Body of pancreas (tissue), 4 donors: ENCODE measurements around the gene TMEM271. TPM values are rescaled to one million over a fixed set of nuclear protein-coding genes. Genes with fewer than 3 reads are reported as not detected.
A peak's percentile ranks its signal among the peaks of the same experiment; 100 is the strongest.

ENCODE experiments used
- ATAC-seq: fragments of 150-250 bp; one replicate; pipeline ENCODE4 v1.9.1; 2016
- DNase-seq, 4 donors: peaks; one replicate each; pipeline ENCODE4 v3.0.0-alpha.2; 2019
- H3K27ac ChIP-seq, 4 donors: fragments of 200-600 bp; sonication (generic); 1 replicate in 3 of 4; 2 replicates in 1 of 4; pipeline versions ENCODE4 v1.5.1 to v1.6.1; 2016 to 2019; ENCODE audit warnings: mild to moderate bottlenecking in 1 of 4, mixed read lengths in 1 of 4, moderate library complexity in 1 of 4
- H3K27me3 ChIP-seq, 2 donors: fragments of 200-600 bp; sonication (generic); one replicate each; pipeline ENCODE4 v1.6.0; 2016; ENCODE audit warnings: mild to moderate bottlenecking in 1 of 2
- H3K36me3 ChIP-seq, 2 donors: fragments of 200-600 bp; sonication (generic); replicated peaks in 1 of 2; 2 replicates each; pipeline ENCODE4 v1.5.1; 2016; ENCODE audit warnings: low read depth in 2 of 2; ENCODE audit not compliant: insufficient read depth in 1 of 2
- H3K4me1 ChIP-seq: fragments of 200-600 bp; sonication (generic); one replicate; pipeline ENCODE4 v1.6.0; 2016
- H3K4me3 ChIP-seq, 2 donors: fragments of 200-600 bp; sonication (generic); 1 replicate in 1 of 2; 2 replicates in 1 of 2; pipeline ENCODE4 v1.5.1; 2016 to 2019
- H3K9me3 ChIP-seq, 3 donors: fragments of 200-600 bp; sonication (generic); 1 replicate in 2 of 3; 2 replicates in 1 of 3; pipeline ENCODE4 v1.5.1; 2016
- CTCF ChIP-seq, 7 experiments: fragments of 450-650 bp in 4 of 7; fragments of 200-600 bp in 3 of 7; sonication (generic) in 3 of 7; IDR thresholded peaks; one replicate each; pipeline ENCODE4 v1.5.1; 2016 to 2019; ENCODE audit warnings: antibody characterized with exemption in 7 of 7
- POLR2A ChIP-seq, 3 donors: fragments of 450-650 bp; IDR thresholded peaks; one replicate each; pipeline ENCODE4 v1.6.1; 2016; ENCODE audit warnings: antibody characterized with exemption in 3 of 3, mild to moderate bottlenecking in 2 of 3
- WGBS, 2 donors: methylation state at CpG; one replicate each; pipeline ENCODE4 v1.1.5; 2017; 5-methylcytosine and 5-hydroxymethylcytosine counted together
- intact Hi-C: fragments of 100-400 bp; cut with DNase I; formaldehyde crosslinking; loops from one replicate; pipeline ENCODE4 v1.15.1; 2023
- total RNA-seq, 2 donors: library from RNA; depleted of rRNA; stranded (reverse); fragments of >200 nt; gene quantifications; one replicate each; pipeline ENCODE4 v1.1.0, GENCODE V29; 2016

TMEM271 gene
- total RNA-seq, 2 donors from 2014 or later, result not detected

GRCh38 chr4:576991-577498 is 950 bp upstream of the TMEM271 start:
- peaks cover 0 to 15% of the 10 kb centered on the region in 2 donors for H3K27me3 ChIP-seq
- no peak for DNase-seq
- no peak for ATAC-seq

GRCh38 chr4:575281-576141 is 584 bp downstream of the TMEM271 start:
- 2% methylated on average over 115 of the region's 127 CpGs; no CpG with 5 or more reads in 1 of the 2 donors for WGBS, 2 donors
- intact Hi-C loops, result no loop called here
- ATAC-seq, result peak; percentile 40
- H3K27me3 ChIP-seq, result peaks cover 0 to 15% of the 10 kb centered on the region in 2 donors
- peaks cover 6% of the 10 kb centered on the region for H3K4me1 ChIP-seq
- no peak overlapping the region for H3K4me3 ChIP-seq
- TF ChIP-seq POLR2A (IDR thresholded peaks at IDR 0.05) (no peak), CTCF (IDR thresholded peaks at IDR 0.05) (no peak)
- DNase-seq, result peak; percentile 18 to 44 (median 32)
- H3K27ac ChIP-seq, result no peak overlapping the region
- no peaks in the 10 kb centered on the region for H3K36me3 ChIP-seq
- H3K9me3 ChIP-seq, result no peaks in the 10 kb centered on the region

More at GRCh38 chr4:576991-577498, 950 bp upstream of the TMEM271 start:
- intact Hi-C loops, result no loop called here
- WGBS, 2 donors, result 2 to 4% methylated on average over 21 to 37 of the region's 37 CpGs
- Histone ChIP-seq H3K4me1 (peaks cover 6% of the 10 kb centered on the region), H3K4me3 (no peak overlapping the region), H3K36me3 (no peaks in the 10 kb centered on the region), H3K27ac (no peak overlapping the region), H3K9me3 (no peaks in the 10 kb centered on the region)
- no peak for TF ChIP-seq CTCF (IDR thresholded peaks at IDR 0.05)
- no peak for TF ChIP-seq POLR2A (IDR thresholded peaks at IDR 0.05)

GRCh38 chr4:574346-575161 is 1.5 kb downstream of the TMEM271 start:
- peaks cover 6% of the 10 kb centered on the region for H3K4me1 ChIP-seq
- DNase-seq (no peak), ATAC-seq (no peak)
- intact Hi-C loops, result no loop called here
- H3K27ac ChIP-seq, result no peak overlapping the region
- no peak overlapping the region for H3K4me3 ChIP-seq
- WGBS, 2 donors, result 5 to 9% methylated on average over 16 to 51 of the region's 68 CpGs
- TF ChIP-seq POLR2A (IDR thresholded peaks at IDR 0.05) (no peak), CTCF (IDR thresholded peaks at IDR 0.05) (no peak)
- no peaks in the 10 kb centered on the region for H3K9me3 ChIP-seq
- peaks cover 0 to 15% of the 10 kb centered on the region in 2 donors for H3K27me3 ChIP-seq
- H3K36me3 ChIP-seq, result no peaks in the 10 kb centered on the region

- DNase-seq, result no peak
- Histone ChIP-seq H3K36me3 (no peaks in the 10 kb centered on the region), H3K27ac (no peak overlapping the region), H3K4me3 (no peak overlapping the region), H3K9me3 (no peaks in the 10 kb centered on the region), H3K4me1 (peaks cover 6% of the 10 kb centered on the region), H3K27me3 (peaks cover 0 to 9% of the 10 kb centered on the region in 2 donors)
- intact Hi-C loops, result no loop called here
- ATAC-seq, result no peak
- 39 to 48% methylated on average over 8 of the region's 8 CpGs for WGBS, 2 donors
- no peak for TF ChIP-seq POLR2A (IDR thresholded peaks at IDR 0.05)
- no peak for TF ChIP-seq CTCF (IDR thresholded peaks at IDR 0.05)
Observed at GRCh38 chr4:573122-573892, 2.8 kb downstream of the TMEM271 start.
